Neuronal stem cell (in vitro differentiated cells): ENCODE results near the gene INO80B.

ENCODE experiments used
- DNase-seq: peaks from one replicate; pipeline ENCODE4 v3.0.0-alpha.2; 2013; ENCODE audit warnings: low spot score
- H2AFZ ChIP-seq: one replicate; pipeline ENCODE4 v1.6.1; 2013; ENCODE audit warnings: mild to moderate bottlenecking, low read length, inconsistent platforms
- H2AK5ac ChIP-seq: 2 replicates; pipeline ENCODE4 v1.6.1; 2013; ENCODE audit warnings: low read depth, mild to moderate bottlenecking, inconsistent platforms, low read length, moderate library complexity, mixed read lengths
- H2BK120ac ChIP-seq: 2 replicates; pipeline ENCODE4 v1.6.1; 2013; ENCODE audit warnings: low read depth, mild to moderate bottlenecking, inconsistent platforms, low read length, moderate library complexity, mixed read lengths
- H2BK12ac ChIP-seq: one replicate; pipeline ENCODE4 v1.6.1; 2013; ENCODE audit warnings: low read length, inconsistent platforms
- H2BK15ac ChIP-seq: 2 replicates; pipeline ENCODE4 v1.6.1; 2013; ENCODE audit warnings: mild to moderate bottlenecking, low read length, inconsistent platforms, mixed read lengths
- H2BK5ac ChIP-seq: one replicate; pipeline ENCODE4 v1.6.1; 2013; ENCODE audit warnings: inconsistent platforms, mild to moderate bottlenecking, low read length, moderate library complexity
- H3K14ac ChIP-seq: one replicate; pipeline ENCODE4 v1.6.1; 2013; ENCODE audit warnings: low read length, inconsistent platforms
- H3K18ac ChIP-seq: 2 replicates; pipeline ENCODE4 v1.6.1; 2013; ENCODE audit warnings: low read length, inconsistent platforms
- H3K23ac ChIP-seq: 2 replicates; pipeline ENCODE4 v1.6.1; 2013; ENCODE audit warnings: low read depth, mild to moderate bottlenecking, mixed read lengths, low read length, inconsistent platforms; ENCODE audit not compliant: poor library complexity
- H3K27ac ChIP-seq: replicated peaks from 3 replicates; pipeline ENCODE4 v1.5.1; 2013; ENCODE audit warnings: low read length, inconsistent platforms
- H3K27me3 ChIP-seq, 3 experiments: 2 replicates each; pipeline ENCODE4 v1.6.1; 2013; ENCODE audit warnings: low read length in 3 of 3, mild to moderate bottlenecking in 2 of 3, inconsistent platforms in 1 of 3, low read depth in 1 of 3, mixed read lengths in 1 of 3, moderate library complexity in 1 of 3; ENCODE audit not compliant: control insufficient read depth in 3 of 3, insufficient read depth in 3 of 3
- H3K36me3 ChIP-seq, 2 donors: replicated peaks in 1 of 2; 2 replicates each; pipeline ENCODE4 v1.6.1; 2013; ENCODE audit warnings: low read length in 2 of 2; ENCODE audit not compliant: control insufficient read depth in 2 of 2, insufficient read depth in 2 of 2
- H3K4ac ChIP-seq: 2 replicates; pipeline ENCODE4 v1.6.1; 2013; ENCODE audit warnings: inconsistent platforms, mild to moderate bottlenecking, low read length, moderate library complexity
- H3K4me1 ChIP-seq, 2 donors: 1 replicate in 1 of 2; 2 replicates in 1 of 2; pipeline ENCODE4 v1.6.1; 2013; ENCODE audit warnings: low read length in 2 of 2, low read depth in 1 of 2; ENCODE audit not compliant: control insufficient read depth in 2 of 2, insufficient read depth in 1 of 2
- H3K4me2 ChIP-seq: one replicate; pipeline ENCODE4 v1.6.1; 2013; ENCODE audit warnings: mild to moderate bottlenecking, low read length, inconsistent platforms; ENCODE audit not compliant: insufficient read depth, poor library complexity, severe bottlenecking
- H3K4me3 ChIP-seq, 2 donors: 2 replicates each; pipeline ENCODE4 v1.5.1; 2013; ENCODE audit warnings: low read length in 2 of 2, mild to moderate bottlenecking in 2 of 2, inconsistent platforms in 1 of 2, moderate library complexity in 1 of 2
- H3K79me1 ChIP-seq: one replicate; pipeline ENCODE4 v1.6.1; 2013; ENCODE audit warnings: low read depth, mild to moderate bottlenecking, inconsistent platforms, low read length, moderate library complexity
- H3K9ac ChIP-seq: one replicate; pipeline ENCODE4 v1.6.1; 2013; ENCODE audit warnings: mild to moderate bottlenecking, low read depth, low read length, inconsistent platforms; ENCODE audit not compliant: poor library complexity
- H3K9me3 ChIP-seq, 2 donors: replicated peaks in 1 of 2; 2 replicates each; pipeline versions ENCODE3 to v1.6.1; 2013; ENCODE audit warnings: low read length in 2 of 2, mild to moderate bottlenecking in 2 of 2, inconsistent platforms in 1 of 2, low read depth in 1 of 2, mixed read lengths in 1 of 2, moderate library complexity in 1 of 2; ENCODE audit not compliant: control insufficient read depth in 2 of 2, insufficient read depth in 1 of 2
- H4K8ac ChIP-seq: one replicate; pipeline ENCODE4 v1.6.1; 2013; ENCODE audit warnings: low read depth, mild to moderate bottlenecking, inconsistent platforms, low read length, moderate library complexity
- H4K91ac ChIP-seq: one replicate; pipeline ENCODE4 v1.6.1; 2013; ENCODE audit warnings: low read length, low read depth, mild to moderate bottlenecking, inconsistent platforms; ENCODE audit not compliant: poor library complexity
- WGBS, 2 donors: extraction: QIAGEN DNeasy Blood & Tissue Kit; methylation state at CpG; one replicate each; pipeline ENCODE4 v1.1.7; 2013; ENCODE audit warnings: missing lambda C conversion rate in 2 of 2, mixed read lengths in 1 of 2; ENCODE audit not compliant: insufficient read length in 2 of 2, insufficient replicate concordance in 1 of 2; ENCODE audit errors: extremely low coverage in 2 of 2; 5-methylcytosine and 5-hydroxymethylcytosine counted together

INO80B gene

DNA sequence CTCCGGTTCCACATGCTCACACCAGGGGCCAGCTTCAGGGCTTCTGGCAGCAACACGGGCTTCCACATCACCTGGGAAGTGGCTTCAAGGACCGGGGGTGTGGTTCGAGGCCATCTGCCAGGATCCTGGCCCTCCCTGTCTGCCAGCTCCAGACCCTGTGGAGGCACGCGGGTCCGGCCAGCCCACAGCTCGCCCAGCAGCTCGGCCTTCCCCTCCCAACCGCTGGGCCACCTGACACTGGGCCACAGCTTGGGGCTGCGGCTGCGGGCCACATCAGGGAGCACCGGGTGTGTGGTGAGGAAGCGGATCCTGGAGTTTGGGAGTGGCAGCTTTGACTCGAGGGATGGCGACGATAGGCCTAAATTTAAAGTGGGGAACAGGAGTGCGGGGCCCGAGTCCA lies 40.4 kb upstream of the INO80B start:
- Histone ChIP-seq H2BK120ac (no peak overlapping the region), H3K9me3 (peaks cover 0 to 3% of the 10 kb centered on the region in 2 donors), H2AK5ac (no peak overlapping the region), H3K36me3 (no peaks in the 10 kb centered on the region), H3K4me1 (peaks cover 0 to 2% of the 10 kb centered on the region in 2 donors), H3K18ac (no peak overlapping the region), H3K4ac (no peak overlapping the region), H2BK15ac (no peak overlapping the region), H3K79me1 (no peaks in the 10 kb centered on the region), H2BK12ac (no peak overlapping the region), H3K4me3 (no peak overlapping the region), H3K27ac (no peak overlapping the region), H3K4me2 (no peak overlapping the region), H2BK5ac (no peak overlapping the region), H3K14ac (no peak overlapping the region), H4K91ac (no peak overlapping the region), H3K27me3 (no peaks in the 10 kb centered on the region), H3K23ac (no peak overlapping the region), H3K9ac (no peak overlapping the region), H4K8ac (no peak overlapping the region), H2AFZ (no peak overlapping the region)
- no CpG with 5 or more reads among the region's 19 CpGs for WGBS, 2 donors
- DNase-seq, result no peak

DNA sequence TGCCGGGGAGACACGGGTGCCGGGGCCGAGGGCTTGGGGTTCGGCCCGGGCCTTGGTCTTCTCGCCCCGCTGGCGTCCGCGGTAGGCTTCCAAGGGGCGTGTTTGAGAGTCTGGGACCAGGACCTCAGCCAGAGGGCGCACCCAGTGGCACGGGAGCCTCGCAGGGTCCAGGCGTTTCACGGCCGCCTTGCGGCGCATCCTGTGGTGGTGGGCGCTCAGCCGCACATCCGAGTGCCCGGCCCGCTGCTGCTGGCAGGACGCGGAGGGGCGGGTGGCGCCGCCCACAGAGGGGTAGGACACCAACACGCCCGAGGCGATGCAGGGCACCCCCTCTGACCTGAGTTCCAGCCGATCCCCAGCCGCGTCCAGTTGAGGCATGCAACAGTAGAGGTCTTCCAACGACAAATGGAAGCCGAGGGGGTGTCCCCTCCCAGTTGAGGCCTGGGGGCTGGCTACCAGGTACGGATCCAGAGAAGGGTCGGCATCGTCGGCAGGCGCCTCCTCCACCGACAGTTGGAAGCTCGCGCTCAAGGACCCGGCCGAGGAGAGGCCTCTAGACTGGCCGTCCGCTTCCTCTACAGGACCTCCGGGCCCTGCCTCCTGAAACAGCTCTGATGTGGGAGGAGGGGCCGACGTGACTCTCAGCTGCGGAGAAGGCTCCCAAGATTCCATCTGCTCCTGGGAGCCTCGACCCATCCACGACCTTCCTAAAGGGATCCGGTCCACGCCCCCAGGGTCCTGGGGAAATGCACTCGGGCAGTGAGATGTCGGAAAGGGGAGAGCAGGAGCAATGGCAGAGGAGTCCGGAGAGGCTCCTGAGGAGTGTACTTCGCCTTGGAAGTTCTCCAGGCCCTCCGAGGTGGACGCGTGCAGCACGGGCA lies 39.8 kb upstream of the INO80B start:
- no CpG with 5 or more reads among the region's 66 CpGs for WGBS, 2 donors
- no peak overlapping the region for H2AFZ ChIP-seq
- H2BK120ac ChIP-seq, result peak overlapping the region; percentile 53
- no peak overlapping the region for H3K4ac ChIP-seq
- H2AK5ac ChIP-seq, result peak overlapping the region; percentile 60
- no peaks in the 10 kb centered on the region for H3K79me1 ChIP-seq
- peak overlapping the region; percentile 56 for H3K9ac ChIP-seq
- H3K4me2 ChIP-seq, result no peak overlapping the region
- no peak overlapping the region for H3K14ac ChIP-seq
- peak overlapping the region; percentile 9 for H2BK15ac ChIP-seq
- H2BK12ac ChIP-seq, result no peak overlapping the region
- H3K4me1 ChIP-seq, result peaks cover 0 to 2% of the 10 kb centered on the region in 2 donors
- H2BK5ac ChIP-seq, result no peak overlapping the region
- no peaks in the 10 kb centered on the region for H3K27me3 ChIP-seq
- H3K23ac ChIP-seq, result no peak overlapping the region
- peaks cover 0 to 3% of the 10 kb centered on the region in 2 donors for H3K9me3 ChIP-seq
- no peak overlapping the region for H3K18ac ChIP-seq
- H4K91ac ChIP-seq, result no peak overlapping the region
- peak overlapping the region; percentile 54 for H4K8ac ChIP-seq
- no peak overlapping the region for H3K27ac ChIP-seq
- DNase-seq, result no peak
- no peak overlapping the region for H3K4me3 ChIP-seq
- H3K36me3 ChIP-seq, result no peaks in the 10 kb centered on the region

DNA sequence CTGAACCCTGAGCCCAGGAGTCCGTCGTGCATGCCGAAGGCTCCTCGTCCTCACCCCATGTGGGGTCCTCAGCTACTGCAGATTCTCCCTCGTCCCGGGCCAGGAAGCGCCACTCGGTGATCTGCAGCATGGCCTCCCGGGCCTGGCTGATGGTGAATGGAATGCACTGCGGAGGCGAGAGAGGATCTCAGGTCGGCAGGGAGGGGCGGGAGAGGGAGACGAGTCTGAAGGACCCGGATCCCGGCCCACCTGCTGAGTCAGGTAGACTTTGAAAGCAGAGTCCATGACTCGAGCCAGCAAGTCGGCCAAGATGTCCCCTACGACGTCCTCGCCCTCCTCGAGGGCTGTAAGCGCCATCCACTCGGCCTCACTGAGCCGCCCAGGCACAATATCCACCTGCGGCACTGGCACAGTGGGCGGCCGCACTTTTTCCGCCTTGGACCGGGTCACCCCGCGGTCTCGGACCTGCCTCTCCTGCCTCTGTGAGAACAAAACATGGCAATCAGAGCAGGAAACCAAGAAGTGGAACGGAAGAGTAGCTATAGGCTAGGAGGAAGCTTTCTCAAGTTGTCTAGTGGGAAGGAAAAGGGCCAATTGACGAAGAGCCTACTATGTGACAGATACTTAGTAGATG lies 39.0 kb upstream of the INO80B start:
- WGBS, 2 donors, result no CpG with 5 or more reads among the region's 35 CpGs
- H2BK12ac ChIP-seq, result no peak overlapping the region

DNA sequence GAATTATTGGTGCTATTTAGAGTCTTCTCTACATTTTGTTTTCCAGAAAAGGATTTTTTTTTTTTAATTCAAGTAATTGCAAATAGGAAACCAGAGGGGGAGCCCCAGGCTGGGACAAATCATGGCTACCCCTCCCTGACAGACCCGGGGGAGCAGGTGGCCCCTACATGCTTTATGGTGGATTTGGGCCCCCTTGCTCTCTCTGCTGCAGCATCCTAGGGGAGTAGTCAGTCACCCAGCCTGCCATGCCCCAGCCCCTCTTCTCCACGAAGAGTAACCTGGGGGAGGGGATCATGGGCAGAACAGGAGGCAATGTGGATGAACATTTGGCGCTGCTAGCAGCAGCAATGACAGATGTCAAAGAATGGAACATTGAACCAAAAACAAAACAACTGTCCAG lies 38.1 kb upstream of the INO80B start:
- H3K27ac ChIP-seq, result no peak overlapping the region
- no peak for DNase-seq
- no peak overlapping the region for H4K91ac ChIP-seq
- no peak overlapping the region for H2AFZ ChIP-seq
- peaks cover 0 to 3% of the 10 kb centered on the region in 2 donors for H3K4me1 ChIP-seq
- no CpG with 5 or more reads among the region's 3 CpGs for WGBS, 2 donors
- H3K9me3 ChIP-seq, result peaks cover 0 to 3% of the 10 kb centered on the region in 2 donors
- H2BK120ac ChIP-seq, result no peak overlapping the region
- H3K4me2 ChIP-seq, result no peak overlapping the region
- H3K4me3 ChIP-seq, result no peak overlapping the region
- no peak overlapping the region for H3K18ac ChIP-seq
- no peak overlapping the region for H2BK12ac ChIP-seq
- H3K4ac ChIP-seq, result no peak overlapping the region
- H3K27me3 ChIP-seq, result no peaks in the 10 kb centered on the region
- H2BK5ac ChIP-seq, result no peak overlapping the region
- no peaks in the 10 kb centered on the region for H3K36me3 ChIP-seq
- H4K8ac ChIP-seq, result no peak overlapping the region
- H3K23ac ChIP-seq, result no peak overlapping the region
- no peak overlapping the region for H3K14ac ChIP-seq
- H2BK15ac ChIP-seq, result no peak overlapping the region
- H3K9ac ChIP-seq, result no peak overlapping the region
- H2AK5ac ChIP-seq, result no peak overlapping the region
- peaks cover 2% of the 10 kb centered on the region for H3K79me1 ChIP-seq

More for the DNA sequence above, 39.0 kb upstream of the INO80B start:
- Histone ChIP-seq H3K36me3 (no peaks in the 10 kb centered on the region), H3K9me3 (peaks cover 0 to 3% of the 10 kb centered on the region in 2 donors), H3K4me3 (no peak overlapping the region), H3K27me3 (no peaks in the 10 kb centered on the region), H2AK5ac (peak overlapping the region; percentile 60), H4K91ac (no peak overlapping the region), H3K4me2 (no peak overlapping the region), H3K14ac (no peak overlapping the region), H3K18ac (no peak overlapping the region), H3K4ac (no peak overlapping the region), H4K8ac (peak overlapping the region; percentile 54), H3K4me1 (peaks cover 0 to 2% of the 10 kb centered on the region in 2 donors), H2BK5ac (no peak overlapping the region), H2BK15ac (peak overlapping the region; percentile 9), H2BK120ac (no peak overlapping the region), H3K9ac (no peak overlapping the region), H3K79me1 (no peaks in the 10 kb centered on the region), H3K27ac (no peak overlapping the region), H2AFZ (no peak overlapping the region), H3K23ac (no peak overlapping the region)
- no peak for DNase-seq
